ENCODE results near the gene REV1.

DNA sequence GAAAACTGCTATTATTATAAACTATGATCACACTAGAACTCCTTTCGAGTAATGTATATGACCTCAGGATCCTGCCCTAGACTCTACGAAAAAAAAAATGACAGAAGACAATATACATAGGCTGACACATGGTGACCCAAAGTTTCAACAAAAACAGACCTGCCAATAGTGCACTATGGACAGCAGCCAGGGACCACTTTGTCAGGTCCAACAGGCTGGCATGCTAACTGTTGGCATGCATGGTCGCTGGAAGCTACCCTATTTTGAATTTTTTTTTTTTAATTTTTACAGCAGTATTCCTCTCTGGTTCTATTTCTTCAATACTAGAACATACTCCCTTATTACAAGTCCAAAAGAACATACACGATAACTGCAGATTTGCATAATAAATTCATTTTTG is 38.1 kb downstream of the REV1 start:
- TF ChIP-seq, protein P1, sequence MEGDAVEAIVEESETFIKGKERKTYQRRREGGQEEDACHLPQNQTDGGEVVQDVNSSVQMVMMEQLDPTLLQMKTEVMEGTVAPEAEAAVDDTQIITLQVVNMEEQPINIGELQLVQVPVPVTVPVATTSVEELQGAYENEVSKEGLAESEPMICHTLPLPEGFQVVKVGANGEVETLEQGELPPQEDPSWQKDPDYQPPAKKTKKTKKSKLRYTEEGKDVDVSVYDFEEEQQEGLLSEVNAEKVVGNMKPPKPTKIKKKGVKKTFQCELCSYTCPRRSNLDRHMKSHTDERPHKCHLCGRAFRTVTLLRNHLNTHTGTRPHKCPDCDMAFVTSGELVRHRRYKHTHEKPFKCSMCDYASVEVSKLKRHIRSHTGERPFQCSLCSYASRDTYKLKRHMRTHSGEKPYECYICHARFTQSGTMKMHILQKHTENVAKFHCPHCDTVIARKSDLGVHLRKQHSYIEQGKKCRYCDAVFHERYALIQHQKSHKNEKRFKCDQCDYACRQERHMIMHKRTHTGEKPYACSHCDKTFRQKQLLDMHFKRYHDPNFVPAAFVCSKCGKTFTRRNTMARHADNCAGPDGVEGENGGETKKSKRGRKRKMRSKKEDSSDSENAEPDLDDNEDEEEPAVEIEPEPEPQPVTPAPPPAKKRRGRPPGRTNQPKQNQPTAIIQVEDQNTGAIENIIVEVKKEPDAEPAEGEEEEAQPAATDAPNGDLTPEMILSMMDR (IDR thresholded peaks at IDR 0.05): no peak
- no peak for TF ChIP-seq POLR2A (IDR thresholded peaks at IDR 0.05)
